Natural killer cell (primary cell): ENCODE measurements around the gene SLC41A3. TPM values are rescaled to one million over a fixed set of nuclear protein-coding genes. Genes with fewer than 3 reads are reported as not detected.

Experiments
- ATAC-seq, 3 donors: fragments of 150-1000 bp in 2 of 3; fragments of 200-7000 bp in 1 of 3; cut with Tn5 transposase; 1 replicate in 1 of 3; 2 replicates in 2 of 3; pipeline ENCODE4 v1.10.0; 2021; ENCODE audit warnings: mild to moderate bottlenecking in 2 of 3, moderate library complexity in 2 of 3
- DNase-seq, 2 donors: peaks; one replicate each; pipeline versions ENCODE4 v3.0.0 to v3.0.0-alpha.2; 2013 to 2021; ENCODE audit warnings: mixed read lengths in 1 of 2
- H3K27ac ChIP-seq: one replicate; pipeline ENCODE4 v1.5.1; 2013; ENCODE audit warnings: mild to moderate bottlenecking, low read length
- H3K27me3 ChIP-seq: one replicate; pipeline ENCODE4 v1.6.1; 2013; ENCODE audit warnings: low read length; ENCODE audit not compliant: control insufficient read depth, insufficient read depth
- H3K36me3 ChIP-seq: one replicate; pipeline ENCODE4 v1.6.1; 2013; ENCODE audit warnings: low read length; ENCODE audit not compliant: control insufficient read depth, insufficient read depth
- H3K4me1 ChIP-seq: one replicate; pipeline ENCODE4 v1.6.1; 2013; ENCODE audit warnings: low read length; ENCODE audit not compliant: control insufficient read depth, insufficient read depth
- H3K4me3 ChIP-seq: one replicate; pipeline ENCODE4 v1.5.1; 2013; ENCODE audit warnings: low read length
- H3K9me3 ChIP-seq: one replicate; pipeline ENCODE4 v1.6.1; 2013; ENCODE audit warnings: low read length; ENCODE audit not compliant: control insufficient read depth, insufficient read depth
- H3K27ac Mint-ChIP-seq, 2 donors: one replicate each; pipeline ENCODE4 v1.8.0; 2022; ENCODE audit warnings: mild to moderate bottlenecking in 2 of 2, mixed read lengths in 2 of 2, moderate library complexity in 1 of 2
- H3K27me3 Mint-ChIP-seq, 2 donors: one replicate each; pipeline ENCODE4 v1.8.0; 2022; ENCODE audit warnings: low read depth in 2 of 2, mixed read lengths in 2 of 2
- H3K36me3 Mint-ChIP-seq: one replicate; pipeline ENCODE4 v1.8.0; 2022; ENCODE audit warnings: mixed read lengths
- H3K4me1 Mint-ChIP-seq, 2 donors: one replicate each; pipeline ENCODE4 v1.8.0; 2022; ENCODE audit warnings: mixed read lengths in 2 of 2
- H3K4me3 Mint-ChIP-seq: one replicate; pipeline ENCODE4 v1.8.0; 2022; ENCODE audit warnings: mild to moderate bottlenecking, moderate library complexity, mixed read lengths
- H3K9me3 Mint-ChIP-seq, 2 donors: one replicate each; pipeline ENCODE4 v1.8.0; 2022; ENCODE audit warnings: mixed read lengths in 2 of 2
- WGBS: methylation state at CpG from one replicate; pipeline ENCODE4 v1.1.7; 2013; ENCODE audit warnings: missing lambda C conversion rate; ENCODE audit not compliant: insufficient coverage; 5-methylcytosine and 5-hydroxymethylcytosine counted together
- intact Hi-C: fragments of 100-400 bp; cut with micrococcal nuclease; formaldehyde crosslinking; loops from one replicate; pipeline ENCODE4 v1.14.2; 2022
- total RNA-seq, 4 donors: library from RNA; stranded (reverse); fragments of 120-200 nt in 1 of 4; gene quantifications; one replicate each; pipeline versions ENCODE4 v1.2.3 to v1.2.4, GENCODE V29; 2013 to 2022
- TF ChIP-seq, protein P1 (sequence below): fragments of 200-600 bp; IDR thresholded peaks from one replicate; pipeline ENCODE4 v1.8.0; 2022; ENCODE audit warnings: antibody characterized with exemption

The SLC41A3 gene
- total RNA-seq, 3 donors from 2014 or later (not counting 1 experiment from before 2014, with no cell fraction given): 24.2 to 29.6 (median 27.1) TPM

DNA sequence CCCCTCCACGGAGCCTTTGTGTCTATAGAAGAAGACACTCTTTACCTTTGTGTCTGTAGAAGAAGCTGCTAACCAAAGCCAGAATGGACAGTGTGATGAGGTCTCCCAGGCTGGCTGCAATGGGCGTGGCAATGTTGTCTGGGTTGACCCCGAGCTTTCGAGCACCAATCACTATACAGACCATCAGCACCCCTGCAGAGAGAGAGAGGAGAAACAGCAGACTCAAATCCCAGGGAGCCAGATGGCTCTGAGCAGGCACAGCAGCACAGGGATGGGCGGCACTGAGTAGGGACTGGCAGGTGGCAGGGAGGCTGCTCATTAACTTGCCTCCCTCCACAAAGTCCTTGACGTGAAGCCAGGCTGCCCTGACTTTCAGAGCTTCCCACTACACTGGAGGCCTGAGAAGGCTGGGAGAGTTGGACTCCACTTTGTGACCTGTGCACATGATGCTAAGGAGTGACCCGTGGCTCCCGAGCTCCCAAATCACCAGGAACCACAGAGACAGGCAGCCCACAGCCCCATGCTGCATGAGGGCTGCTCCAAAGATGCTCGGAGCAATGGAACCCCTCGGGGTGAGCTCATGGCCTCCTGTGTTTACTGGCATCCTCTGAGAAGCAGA, 61.1 kb downstream of the SLC41A3 start:
- Histone ChIP-seq H3K9me3 (peaks cover under 1% of the 10 kb centered on the region), H3K4me1 (peaks cover 17% of the 10 kb centered on the region), H3K27me3 (no peaks in the 10 kb centered on the region), H3K27ac (no peak overlapping the region), H3K36me3 (no peaks in the 10 kb centered on the region), H3K4me3 (no peak overlapping the region)
- peaks cover 8% of the 10 kb centered on the region for H3K36me3 Mint-ChIP-seq
- TF ChIP-seq, protein P1, sequence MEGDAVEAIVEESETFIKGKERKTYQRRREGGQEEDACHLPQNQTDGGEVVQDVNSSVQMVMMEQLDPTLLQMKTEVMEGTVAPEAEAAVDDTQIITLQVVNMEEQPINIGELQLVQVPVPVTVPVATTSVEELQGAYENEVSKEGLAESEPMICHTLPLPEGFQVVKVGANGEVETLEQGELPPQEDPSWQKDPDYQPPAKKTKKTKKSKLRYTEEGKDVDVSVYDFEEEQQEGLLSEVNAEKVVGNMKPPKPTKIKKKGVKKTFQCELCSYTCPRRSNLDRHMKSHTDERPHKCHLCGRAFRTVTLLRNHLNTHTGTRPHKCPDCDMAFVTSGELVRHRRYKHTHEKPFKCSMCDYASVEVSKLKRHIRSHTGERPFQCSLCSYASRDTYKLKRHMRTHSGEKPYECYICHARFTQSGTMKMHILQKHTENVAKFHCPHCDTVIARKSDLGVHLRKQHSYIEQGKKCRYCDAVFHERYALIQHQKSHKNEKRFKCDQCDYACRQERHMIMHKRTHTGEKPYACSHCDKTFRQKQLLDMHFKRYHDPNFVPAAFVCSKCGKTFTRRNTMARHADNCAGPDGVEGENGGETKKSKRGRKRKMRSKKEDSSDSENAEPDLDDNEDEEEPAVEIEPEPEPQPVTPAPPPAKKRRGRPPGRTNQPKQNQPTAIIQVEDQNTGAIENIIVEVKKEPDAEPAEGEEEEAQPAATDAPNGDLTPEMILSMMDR: no peak
- peaks cover 16 to 25% of the 10 kb centered on the region in 2 donors for H3K4me1 Mint-ChIP-seq
- H3K4me3 Mint-ChIP-seq: no peak overlapping the region
- no peak overlapping the region for H3K27ac Mint-ChIP-seq
- intact Hi-C loops: no loop called here
- WGBS: 89% methylated on average over 9 of the region's 10 CpGs
- DNase-seq (no peak), ATAC-seq (no peak)
- H3K27me3 Mint-ChIP-seq: no peaks in the 10 kb centered on the region
- H3K9me3 Mint-ChIP-seq: peaks cover 2 to 4% of the 10 kb centered on the region in 2 donors

DNA sequence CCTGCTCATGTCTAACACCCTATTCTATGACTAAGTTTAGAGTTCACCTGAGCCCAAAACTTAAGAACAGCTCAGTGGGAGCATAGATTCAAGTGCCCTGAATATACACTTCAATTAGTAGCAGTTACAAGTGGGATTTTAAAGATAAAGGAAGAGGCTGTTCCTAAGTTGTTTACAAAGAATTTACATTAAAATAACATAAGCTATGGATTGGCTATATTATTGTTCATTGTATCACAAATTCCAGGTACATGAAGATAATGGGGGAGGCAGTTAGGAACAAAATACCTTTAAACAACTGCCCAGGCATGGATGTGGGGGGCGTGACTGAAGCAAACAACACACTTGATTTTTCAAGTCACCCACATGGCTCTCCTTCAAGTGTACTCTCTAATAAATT, 62.2 kb downstream of the SLC41A3 start:
- Histone ChIP-seq H3K36me3 (no peaks in the 10 kb centered on the region), H3K4me3 (no peak overlapping the region), H3K27me3 (no peaks in the 10 kb centered on the region), H3K4me1 (peaks cover 10% of the 10 kb centered on the region), H3K9me3 (no peaks in the 10 kb centered on the region), H3K27ac (no peak overlapping the region)
- ATAC-seq: no peak
- Mint-ChIP-seq H3K9me3 (no peaks in the 10 kb centered on the region), H3K36me3 (no peaks in the 10 kb centered on the region), H3K27me3 (no peaks in the 10 kb centered on the region), H3K4me1 (peaks cover 6 to 18% of the 10 kb centered on the region in 2 donors), H3K4me3 (no peak overlapping the region), H3K27ac (no peak overlapping the region)
- TF ChIP-seq, protein P1: no peak
- no peak for DNase-seq
- intact Hi-C loops: no loop called here
- 92% methylated on average over 1 of the region's 1 CpG for WGBS

DNA sequence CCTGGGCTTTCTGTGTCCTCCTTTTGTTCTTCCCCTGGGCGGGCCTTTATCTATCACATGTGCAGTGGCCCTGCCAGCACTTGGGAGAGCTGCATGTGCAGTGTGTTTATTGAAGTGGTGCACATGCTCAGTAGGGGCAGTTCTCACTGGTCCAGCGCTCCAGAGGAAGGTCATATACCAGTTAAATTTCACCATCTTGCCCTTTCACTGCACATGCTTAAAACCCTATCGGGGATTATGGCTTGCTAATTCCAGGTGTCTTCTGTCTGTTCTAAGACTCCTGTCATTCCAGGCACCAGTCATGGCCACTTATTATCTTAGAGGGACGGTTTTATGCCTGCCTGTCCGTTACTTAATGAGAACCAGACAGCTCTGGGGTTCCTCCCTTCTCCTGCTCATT, 62.7 kb downstream of the SLC41A3 start:
- TF ChIP-seq, protein P1: no peak
- Histone ChIP-seq H3K27me3 (no peaks in the 10 kb centered on the region), H3K36me3 (no peaks in the 10 kb centered on the region), H3K4me1 (peaks cover 5% of the 10 kb centered on the region), H3K4me3 (no peak overlapping the region), H3K27ac (no peak overlapping the region), H3K9me3 (no peaks in the 10 kb centered on the region)
- Mint-ChIP-seq H3K9me3 (no peaks in the 10 kb centered on the region), H3K4me1 (peaks cover 1 to 13% of the 10 kb centered on the region in 2 donors), H3K4me3 (no peak overlapping the region), H3K36me3 (no peaks in the 10 kb centered on the region), H3K27me3 (no peaks in the 10 kb centered on the region), H3K27ac (no peak overlapping the region)
- no peak for DNase-seq
- no peak for ATAC-seq
- intact Hi-C loops: no loop called here
- 97% methylated on average over 5 of the region's 5 CpGs for WGBS

DNA sequence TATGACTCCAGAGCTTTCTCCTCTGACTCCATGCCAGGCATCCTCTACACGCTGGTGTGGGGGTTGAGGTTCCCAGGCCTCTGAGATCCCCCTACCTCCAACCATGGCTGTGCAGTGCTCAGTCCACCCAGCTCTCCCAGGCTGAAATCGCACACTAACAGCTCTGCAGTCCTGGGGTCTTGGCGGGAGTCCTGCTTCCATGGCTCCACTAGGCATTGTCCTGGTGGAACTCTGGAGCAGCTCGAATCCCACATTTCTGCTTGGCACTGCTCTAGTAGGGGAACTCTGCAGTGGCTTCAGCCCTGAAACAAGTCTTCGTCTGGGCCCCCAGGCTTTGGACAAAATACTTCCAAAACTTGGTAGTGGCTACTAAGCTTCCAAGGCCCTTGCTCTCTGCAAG, 64.2 kb downstream of the SLC41A3 start:
- no peak overlapping the region for H3K4me3 Mint-ChIP-seq
- intact Hi-C loops: no loop called here
- no peaks in the 10 kb centered on the region for H3K4me1 Mint-ChIP-seq
- H3K9me3 Mint-ChIP-seq: no peaks in the 10 kb centered on the region
- no peaks in the 10 kb centered on the region for H3K27me3 Mint-ChIP-seq
- no peak overlapping the region for H3K4me3 ChIP-seq
- H3K36me3 Mint-ChIP-seq: no peaks in the 10 kb centered on the region
- no peak overlapping the region for H3K27ac Mint-ChIP-seq
- DNase-seq (no peak), ATAC-seq (no peak)
- H3K27me3 ChIP-seq: no peaks in the 10 kb centered on the region
- no peak overlapping the region for H3K27ac ChIP-seq
- H3K9me3 ChIP-seq: no peaks in the 10 kb centered on the region
- TF ChIP-seq, protein P1: no peak
- H3K4me1 ChIP-seq: no peaks in the 10 kb centered on the region
- H3K36me3 ChIP-seq: peaks cover 5% of the 10 kb centered on the region
- 87% methylated on average over 5 of the region's 5 CpGs for whole genome bisulfite sequencing
